SKM-1 treated with dmso at 0.1 percent for 144 hours (cell line): ENCODE data around the gene RIC8B.
A peak's percentile ranks its signal among the peaks of the same experiment; 100 is the strongest.
"Not testable (repeated sequence)": the region's sequence is repeated elsewhere in the genome, so short reads cannot be mapped to it uniquely, and the experiment has no call there.

ENCODE experiments used
- DNase-seq: peaks from one replicate; lab custom pipeline; 2025; ENCODE audit not compliant: unreplicated experiment; lab: John Stamatoyannopoulos, UW

RIC8B gene, protein sequence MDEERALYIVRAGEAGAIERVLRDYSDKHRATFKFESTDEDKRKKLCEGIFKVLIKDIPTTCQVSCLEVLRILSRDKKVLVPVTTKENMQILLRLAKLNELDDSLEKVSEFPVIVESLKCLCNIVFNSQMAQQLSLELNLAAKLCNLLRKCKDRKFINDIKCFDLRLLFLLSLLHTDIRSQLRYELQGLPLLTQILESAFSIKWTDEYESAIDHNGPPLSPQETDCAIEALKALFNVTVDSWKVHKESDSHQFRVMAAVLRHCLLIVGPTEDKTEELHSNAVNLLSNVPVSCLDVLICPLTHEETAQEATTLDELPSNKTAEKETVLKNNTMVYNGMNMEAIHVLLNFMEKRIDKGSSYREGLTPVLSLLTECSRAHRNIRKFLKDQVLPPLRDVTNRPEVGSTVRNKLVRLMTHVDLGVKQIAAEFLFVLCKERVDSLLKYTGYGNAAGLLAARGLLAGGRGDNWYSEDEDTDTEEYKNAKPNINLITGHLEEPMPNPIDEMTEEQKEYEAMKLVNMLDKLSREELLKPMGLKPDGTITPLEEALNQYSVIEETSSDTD

GRCh38 chr12:106774005-106774807, at the start of gene RIC8B:
TSS of gene RIC8B (plus strand) at chr12:106774682. CDS start at chr12:106774746, 64 bp downstream.
- DNase-seq: peak; percentile 81

GRCh38 chr12:106724934-106725333, 49.5 kb upstream of the RIC8B start:
- no peak for DNase-seq

GRCh38 chr12:106726603-106727202, 47.8 kb upstream of the RIC8B start:
- DNase-seq: not testable (repeated sequence)

- no peak for DNase-seq
Measured at GRCh38 chr12:106729611-106730010, 44.9 kb upstream of the RIC8B start.

- no peak for DNase-seq
Measured at GRCh38 chr12:106732890-106733289, 41.6 kb upstream of the RIC8B start.

GRCh38 chr12:106733660-106734059, 40.8 kb upstream of the RIC8B start:
- no peak for DNase-seq

- no peak for DNase-seq
Measured at GRCh38 chr12:106736051-106736957, 38.2 kb upstream of the RIC8B start.

- DNase-seq: no peak
Measured at GRCh38 chr12:106739318-106739717, 35.2 kb upstream of the RIC8B start.

DNA sequence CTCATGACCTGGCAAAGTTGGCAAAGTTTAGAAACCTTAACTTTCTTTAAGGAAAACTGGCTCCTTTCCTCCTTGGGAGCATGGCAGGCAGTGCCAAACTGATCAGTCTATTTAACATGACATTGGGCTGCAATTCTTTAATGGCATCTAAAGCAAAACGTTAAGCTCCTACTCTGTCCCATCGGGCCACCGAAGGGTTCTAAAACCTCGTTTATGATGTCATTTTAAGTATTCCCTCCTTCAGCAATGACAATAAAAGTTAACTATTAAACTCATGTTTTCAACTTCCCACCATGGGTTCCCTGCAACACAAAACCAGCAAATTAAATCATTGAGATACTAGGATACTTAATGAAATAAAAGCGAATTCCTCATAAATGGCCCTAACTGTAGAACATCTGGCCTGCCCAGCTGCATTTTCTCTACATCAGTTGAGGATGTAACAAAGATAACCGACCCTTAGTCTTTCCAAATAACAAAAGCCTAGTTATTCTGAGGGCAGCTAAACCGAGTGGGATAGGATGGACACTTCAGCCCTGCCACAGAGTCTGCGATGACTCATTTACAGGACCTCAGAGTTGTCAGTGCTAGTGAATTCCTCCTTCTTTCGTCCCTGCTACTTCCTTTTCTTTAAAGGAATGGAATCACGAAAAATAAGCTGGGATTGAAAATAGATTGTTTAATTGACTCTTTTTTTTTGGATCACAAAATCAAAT, 34.5 kb upstream of the RIC8B start:
- no peak for DNase-seq

GRCh38 chr12:106740818-106741217, 33.7 kb upstream of the RIC8B start:
- peak; percentile 1 for DNase-seq

GRCh38 chr12:106741247-106741646, 33.2 kb upstream of the RIC8B start:
- no peak for DNase-seq

GRCh38 chr12:106743270-106743988, 31.1 kb upstream of the RIC8B start:
- no peak for DNase-seq

DNA sequence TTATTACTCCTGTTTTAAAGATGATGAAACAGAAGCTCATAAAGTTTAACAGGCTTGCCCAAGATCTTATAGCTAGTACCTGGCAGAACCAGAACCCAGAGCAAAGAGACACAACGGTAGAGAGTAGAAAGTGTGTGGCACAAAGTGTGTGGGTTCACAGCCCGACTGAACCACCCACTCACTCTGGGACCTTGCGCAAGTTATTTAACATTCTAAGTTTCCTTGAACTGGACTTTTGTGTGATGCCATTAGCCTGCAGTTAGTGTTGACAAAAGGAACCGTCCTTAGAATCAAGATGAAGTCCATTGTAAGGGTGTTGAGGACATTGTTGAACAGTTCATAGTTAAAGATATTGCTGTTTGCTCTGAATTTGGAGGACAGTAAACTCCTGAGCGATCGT, 29.9 kb upstream of the RIC8B start:
- no peak for DNase-seq

- DNase-seq: no peak
Measured at GRCh38 chr12:106745181-106745745, 29.2 kb upstream of the RIC8B start.

DNA sequence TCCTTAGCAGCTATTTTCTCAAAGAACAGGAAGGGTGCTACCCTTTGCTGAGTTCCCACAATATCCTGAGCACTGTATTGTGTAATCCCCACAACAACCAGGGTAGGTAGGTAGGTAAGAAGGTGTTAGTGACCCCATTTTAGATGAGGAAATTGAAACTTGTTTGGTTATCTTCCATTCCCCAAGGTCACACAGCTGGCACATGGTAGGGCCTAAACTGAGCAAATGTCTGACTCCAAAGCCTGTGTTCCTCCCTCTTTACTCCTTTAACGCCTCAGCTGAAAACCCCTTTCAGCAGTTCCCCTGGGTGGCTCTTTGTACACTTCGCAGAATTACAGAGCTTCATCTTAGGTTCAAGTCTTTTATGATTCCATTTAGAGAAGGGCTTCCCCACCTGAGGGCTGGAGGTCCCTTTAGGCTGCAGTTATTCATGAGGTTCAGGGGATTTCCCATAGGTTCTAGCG, 26.5 kb upstream of the RIC8B start:
- no peak for DNase-seq

GRCh38 chr12:106750524-106750923, 24.0 kb upstream of the RIC8B start:
- no peak for DNase-seq

DNA sequence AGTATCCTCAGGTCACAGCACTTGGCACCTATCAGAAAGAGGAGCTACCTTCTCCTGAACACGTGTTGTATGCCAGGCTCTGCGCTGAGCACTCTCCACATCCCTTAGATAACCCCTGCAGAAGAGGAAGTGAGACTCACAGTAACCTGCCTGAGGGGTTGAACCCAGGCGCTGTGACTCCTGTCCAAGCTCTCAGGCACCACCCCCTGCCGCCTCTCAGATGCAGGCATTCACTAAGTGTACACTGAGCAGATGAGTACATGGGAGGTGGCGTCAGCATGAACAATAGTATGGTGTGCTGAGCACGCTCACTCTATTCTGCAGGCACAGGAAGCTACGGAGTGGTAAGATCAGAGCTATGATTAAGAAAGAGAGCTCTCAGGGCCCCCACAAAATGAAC, 21.0 kb upstream of the RIC8B start:
- DNase-seq: no peak

- DNase-seq: no peak
Measured at GRCh38 chr12:106754331-106754730, 20.2 kb upstream of the RIC8B start.
